COLO668 (cell line): ENCODE measurements around the gene RHOBTB3.
"Not testable (repeated sequence)": the region's sequence is repeated elsewhere in the genome, so short reads cannot be mapped to it uniquely, and the experiment has no call there.

Experiments used
- DNase-seq: peaks from one replicate; lab custom pipeline; 2025; ENCODE audit not compliant: unreplicated experiment; lab: John Stamatoyannopoulos, UW

The RHOBTB3 gene

GRCh38 chr5:95818181-95819147 is 87.3 kb downstream of the RHOBTB3 start:
- no peak for DNase-seq

- no peak for DNase-seq
These were observed 90.2 kb downstream of the RHOBTB3 start for GRCh38 chr5:95821110-95822021.

- peak; percentile 11 for DNase-seq
These were observed 91.0 kb downstream of the RHOBTB3 start for GRCh38 chr5:95822043-95822541.

GRCh38 chr5:95822542-95823181 is 91.5 kb downstream of the RHOBTB3 start, which contains the start of gene GLRX:
Gene GLRX (minus strand): TSS chr5:95822726. CDS start chr5:95822662, 64 bp downstream.
- DNase-seq = peak; percentile 13

- no peak for DNase-seq
These were observed 92.1 kb downstream of the RHOBTB3 start for GRCh38 chr5:95823218-95823737.

- DNase-seq = peak; percentile 6
These were observed 92.8 kb downstream of the RHOBTB3 start for GRCh38 chr5:95823738-95824609.

- no peak for DNase-seq
These were observed 93.6 kb downstream of the RHOBTB3 start for GRCh38 chr5:95824747-95825146.

GRCh38 chr5:95825495-95825894 is 94.4 kb downstream of the RHOBTB3 start:
- DNase-seq = no peak

GRCh38 chr5:95826949-95827891 is 96.1 kb downstream of the RHOBTB3 start:
- DNase-seq = no peak

- DNase-seq = no peak
These were observed 96.7 kb downstream of the RHOBTB3 start for GRCh38 chr5:95827892-95828246.

GRCh38 chr5:95830226-95830625 is 99.1 kb downstream of the RHOBTB3 start:
- no peak for DNase-seq

GRCh38 chr5:95832664-95833063 is 101.5 kb downstream of the RHOBTB3 start:
- no peak for DNase-seq

- no peak for DNase-seq
These were observed 104.7 kb downstream of the RHOBTB3 start for GRCh38 chr5:95835682-95836385.

- no peak for DNase-seq
These were observed 105.4 kb downstream of the RHOBTB3 start for GRCh38 chr5:95836544-95836943.

GRCh38 chr5:95836971-95837370 is 105.8 kb downstream of the RHOBTB3 start:
- DNase-seq = not testable (repeated sequence)

- no peak for DNase-seq
These were observed 106.4 kb downstream of the RHOBTB3 start for GRCh38 chr5:95837492-95837891.

- no peak for DNase-seq
These were observed 106.9 kb downstream of the RHOBTB3 start for GRCh38 chr5:95838001-95838520.

GRCh38 chr5:95838556-95838955 is 107.4 kb downstream of the RHOBTB3 start:
- no peak for DNase-seq
